Measurements from ENCODE around the gene MUC21. TPM values are rescaled to one million over a fixed set of nuclear protein-coding genes. Genes with fewer than 3 reads are reported as not detected.
A peak's percentile ranks its signal among the peaks of the same experiment; 100 is the strongest.
"Not testable (repeated sequence)": the region's sequence is repeated elsewhere in the genome, so short reads cannot be mapped to it uniquely, and the experiment has no call there.

Gene MUC21
- total RNA-seq, 1 donor from 2014 or later: not detected

DNA sequence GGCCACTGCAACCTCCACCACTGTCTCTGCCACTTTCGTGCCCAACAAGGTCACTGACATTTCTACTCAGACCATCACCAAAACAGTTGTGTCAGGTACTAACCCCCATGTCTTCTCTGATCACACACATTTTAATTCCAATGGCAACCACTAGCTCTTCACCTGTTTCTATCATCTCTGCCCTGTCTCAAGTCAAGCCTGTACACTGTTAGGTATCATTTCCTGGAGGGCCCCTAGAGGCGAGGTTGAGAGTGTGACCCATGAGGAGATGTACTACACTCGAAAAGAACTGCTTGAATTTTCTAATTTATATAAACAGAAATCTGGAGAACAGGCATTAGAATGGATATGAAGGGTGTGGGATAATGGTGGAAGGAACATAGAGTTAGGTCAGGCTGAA, 17.4 kb upstream of the MUC21 start:
- no peak for DNase-seq (ENCODE audit: low spot score)

GRCh38 chr6:30969171-30969570, 14.3 kb upstream of the MUC21 start:
- DNase-seq (ENCODE audit: low spot score): not testable (repeated sequence)

GRCh38 chr6:30970946-30971345, 12.6 kb upstream of the MUC21 start:
- no peak for DNase-seq (ENCODE audit: low spot score)

GRCh38 chr6:30972816-30973215, 10.7 kb upstream of the MUC21 start:
- DNase-seq (ENCODE audit: low spot score): no peak

- DNase-seq (ENCODE audit: low spot score): no peak
These were observed 8.8 kb upstream of the MUC21 start for GRCh38 chr6:30974490-30975252.

DNA sequence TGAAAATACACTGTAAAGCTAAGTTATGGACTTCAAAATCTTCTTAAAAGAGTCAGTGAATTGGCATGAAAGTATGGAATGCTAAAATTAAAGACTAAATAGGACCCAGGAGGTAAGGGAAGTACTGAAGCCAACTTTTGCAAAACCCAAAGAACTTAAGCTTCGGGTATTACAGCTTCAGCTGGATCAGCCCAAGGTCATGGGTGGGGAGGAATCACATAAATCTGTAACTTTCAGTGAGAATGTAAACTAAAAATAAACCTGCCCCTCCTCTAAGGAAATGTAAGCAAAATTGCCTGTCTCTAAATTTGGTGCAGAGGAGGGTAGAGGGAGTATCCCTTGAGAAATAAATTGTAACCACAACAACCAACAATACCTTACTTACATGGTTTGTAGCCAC, 4.4 kb upstream of the MUC21 start:
- DNase-seq (ENCODE audit: low spot score): no peak

GRCh38 chr6:30979690-30980089, 3.8 kb upstream of the MUC21 start:
- no peak for DNase-seq (ENCODE audit: low spot score)

DNA sequence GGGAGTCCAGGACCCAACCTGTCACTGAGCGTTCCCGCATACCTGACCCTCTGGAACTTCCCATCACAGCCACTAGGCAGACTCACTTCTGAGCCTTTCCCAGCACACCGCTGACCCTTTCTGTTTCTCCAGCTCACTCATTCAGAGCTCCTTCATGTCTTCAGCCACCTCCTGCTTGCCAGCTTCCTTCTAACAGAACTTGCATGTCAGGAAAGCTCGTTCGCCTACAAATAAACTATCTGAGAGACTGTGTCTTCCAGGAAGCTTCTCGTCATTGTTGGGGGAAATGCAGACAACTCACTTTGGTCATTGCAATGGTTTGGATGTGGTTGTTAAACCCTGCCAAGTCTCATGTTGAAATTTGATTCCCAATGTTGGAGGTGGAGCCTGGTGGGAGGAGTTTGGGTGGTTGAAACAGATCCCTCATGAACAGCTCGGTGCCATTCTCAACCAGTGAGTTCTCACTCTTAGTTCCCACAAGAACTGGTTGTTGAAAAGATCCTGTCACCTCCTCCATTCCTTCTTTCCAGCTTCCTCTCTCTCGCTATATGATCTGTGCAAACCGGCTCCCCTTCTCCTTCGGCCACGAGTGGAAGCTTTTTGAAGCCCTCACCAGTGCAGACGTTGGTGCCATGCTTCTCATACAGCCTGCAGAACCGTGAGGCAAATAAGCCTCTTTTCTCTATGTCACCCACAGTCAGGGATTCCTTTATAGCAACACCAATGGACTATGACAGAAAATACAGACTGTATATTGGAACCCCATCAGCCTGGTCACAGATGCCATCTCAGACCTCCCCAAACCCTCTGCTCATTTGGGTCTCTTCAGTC, 1.4 kb upstream of the MUC21 start:
- peak; percentile 20 for DNase-seq (ENCODE audit: low spot score)

GRCh38 chr6:30985490-30985889, 2.0 kb downstream of the MUC21 start:
- DNase-seq (ENCODE audit: low spot score): no peak

DNA sequence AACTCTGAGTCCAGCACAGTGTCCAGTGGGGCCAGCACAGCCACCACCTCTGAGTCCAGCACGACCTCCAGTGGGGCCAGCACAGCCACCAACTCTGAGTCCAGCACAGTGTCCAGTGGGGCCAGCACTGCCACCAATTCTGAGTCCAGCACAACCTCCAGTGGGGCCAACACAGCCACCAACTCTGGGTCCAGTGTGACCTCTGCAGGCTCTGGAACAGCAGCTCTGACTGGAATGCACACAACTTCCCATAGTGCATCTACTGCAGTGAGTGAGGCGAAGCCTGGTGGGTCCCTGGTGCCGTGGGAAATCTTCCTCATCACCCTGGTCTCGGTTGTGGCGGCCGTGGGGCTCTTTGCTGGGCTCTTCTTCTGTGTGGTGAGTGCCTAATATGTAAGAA, 3.8 kb downstream of the MUC21 start:
- peak; percentile 78 for DNase-seq (ENCODE audit: low spot score)

DNA sequence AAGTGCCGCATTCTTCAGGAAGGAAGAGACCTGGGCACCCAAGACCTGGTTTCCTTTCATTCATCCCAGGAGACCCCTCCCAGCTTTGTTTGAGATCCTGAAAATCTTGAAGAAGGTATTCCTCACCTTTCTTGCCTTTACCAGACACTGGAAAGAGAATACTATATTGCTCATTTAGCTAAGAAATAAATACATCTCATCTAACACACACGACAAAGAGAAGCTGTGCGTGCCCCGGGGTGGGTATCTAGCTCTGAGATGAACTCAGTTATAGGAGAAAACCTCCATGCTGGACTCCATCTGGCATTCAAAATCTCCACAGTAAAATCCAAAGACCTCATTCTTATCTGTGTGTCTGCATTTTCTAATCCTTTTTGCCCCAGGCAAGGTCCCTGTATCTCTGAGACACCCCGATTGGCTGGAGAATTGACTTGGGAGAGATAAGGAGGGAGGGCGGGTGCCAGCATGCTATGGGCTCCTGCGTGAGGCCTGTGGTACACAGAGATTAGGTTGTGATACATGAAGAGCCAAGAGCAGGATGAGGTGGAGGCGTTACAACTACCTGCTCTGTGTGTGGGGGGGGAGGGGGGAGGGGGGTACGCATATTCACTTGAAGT, 4.8 kb downstream of the MUC21 start:
- DNase-seq (ENCODE audit: low spot score): no peak

DNA sequence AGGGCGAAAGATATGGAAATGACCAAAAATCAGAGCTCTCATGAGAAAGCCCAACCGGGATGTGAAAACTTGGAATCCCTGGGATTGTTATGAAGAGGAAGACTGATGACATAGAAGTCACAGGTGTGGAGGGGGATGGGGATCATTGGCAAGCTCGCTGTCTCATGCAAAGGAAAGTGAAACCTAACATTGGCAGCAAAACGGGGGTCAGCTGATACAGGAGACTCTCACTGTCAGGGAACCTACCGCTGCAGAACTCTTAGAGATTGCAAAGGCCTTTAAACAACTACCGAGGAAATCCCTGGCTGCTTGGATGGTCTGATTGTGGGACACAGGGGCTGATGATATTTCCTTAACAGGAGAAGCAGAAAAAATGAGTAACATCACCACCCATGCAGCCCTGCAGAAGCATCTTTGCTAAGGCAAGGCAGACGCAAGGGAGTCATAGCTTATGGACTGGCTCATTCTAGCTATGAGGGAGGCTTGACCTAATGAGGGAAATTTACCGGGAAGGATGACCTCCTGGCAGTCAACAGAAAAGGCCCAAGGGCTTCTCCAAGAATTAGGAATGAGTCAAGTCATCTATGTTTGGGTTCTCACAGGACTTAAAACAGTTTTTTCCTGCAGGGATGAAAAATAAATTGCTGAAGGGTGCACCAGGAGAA, 7.0 kb downstream of the MUC21 start:
- no peak for DNase-seq (ENCODE audit: low spot score)

DNA sequence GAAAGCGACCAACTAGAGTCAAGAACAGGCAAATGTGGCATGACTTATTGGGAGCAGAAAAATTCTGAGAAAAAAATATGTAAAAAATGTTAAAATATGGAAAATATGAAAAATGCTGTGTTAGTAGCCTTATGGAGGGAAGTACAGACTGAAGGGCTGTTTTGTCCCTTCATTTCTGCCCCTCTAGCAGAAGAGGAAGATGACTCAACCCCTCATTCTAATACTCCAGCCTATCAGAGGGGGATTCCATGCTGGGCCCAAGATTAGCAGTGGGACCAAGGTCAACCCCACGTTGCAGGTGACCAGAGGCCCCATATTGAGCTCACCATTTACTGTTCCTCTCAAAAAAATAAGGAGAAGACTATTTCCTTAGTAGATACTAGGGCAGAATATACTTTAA, 8.4 kb downstream of the MUC21 start:
- DNase-seq (ENCODE audit: low spot score): no peak

- DNase-seq (ENCODE audit: low spot score): no peak
These were observed 13.8 kb downstream of the MUC21 start for GRCh38 chr6:30997301-30997700.

GRCh38 chr6:30998785-30999184, 15.3 kb downstream of the MUC21 start:
- DNase-seq (ENCODE audit: low spot score): no peak

DNA sequence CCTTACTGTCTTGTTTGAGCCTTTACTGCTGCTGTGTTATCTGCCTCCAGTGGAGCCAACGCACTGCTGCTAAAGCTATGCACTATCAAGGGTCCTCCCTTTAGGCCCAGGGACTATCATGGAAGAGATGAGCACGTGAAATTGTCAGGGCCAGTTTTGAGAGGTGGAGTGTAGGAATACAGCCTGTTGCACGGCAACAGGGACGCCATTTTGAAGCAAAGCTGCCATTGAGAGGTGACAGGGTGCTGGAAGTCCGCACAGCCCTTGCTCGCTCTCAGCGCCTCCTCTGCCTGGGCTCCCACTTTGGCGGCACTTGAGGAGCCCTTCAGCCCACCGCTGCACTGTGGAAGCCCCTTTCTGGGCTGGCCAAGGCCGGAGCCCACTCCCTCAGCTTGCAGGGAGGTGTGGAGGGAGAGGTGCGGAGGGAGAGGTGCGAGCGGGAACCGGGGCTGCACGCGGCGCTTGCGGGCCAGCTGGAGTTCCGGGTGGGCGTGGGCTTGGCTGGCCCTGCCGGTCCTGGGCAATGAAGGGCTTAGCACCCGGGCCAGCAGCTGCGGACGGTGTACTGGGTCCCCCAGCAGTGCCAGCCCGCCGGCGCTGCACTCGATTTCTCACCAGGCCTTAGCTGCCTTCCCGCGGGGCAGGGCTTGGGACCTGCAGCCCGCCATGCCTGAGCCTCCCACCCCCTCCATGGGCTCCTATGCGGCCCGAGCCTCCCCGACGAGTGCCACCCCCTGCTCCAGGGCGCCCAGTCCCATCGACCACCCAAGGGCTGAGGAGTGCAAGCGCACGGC, 16.7 kb downstream of the MUC21 start:
- DNase-seq (ENCODE audit: low spot score): not testable (repeated sequence)

DNA sequence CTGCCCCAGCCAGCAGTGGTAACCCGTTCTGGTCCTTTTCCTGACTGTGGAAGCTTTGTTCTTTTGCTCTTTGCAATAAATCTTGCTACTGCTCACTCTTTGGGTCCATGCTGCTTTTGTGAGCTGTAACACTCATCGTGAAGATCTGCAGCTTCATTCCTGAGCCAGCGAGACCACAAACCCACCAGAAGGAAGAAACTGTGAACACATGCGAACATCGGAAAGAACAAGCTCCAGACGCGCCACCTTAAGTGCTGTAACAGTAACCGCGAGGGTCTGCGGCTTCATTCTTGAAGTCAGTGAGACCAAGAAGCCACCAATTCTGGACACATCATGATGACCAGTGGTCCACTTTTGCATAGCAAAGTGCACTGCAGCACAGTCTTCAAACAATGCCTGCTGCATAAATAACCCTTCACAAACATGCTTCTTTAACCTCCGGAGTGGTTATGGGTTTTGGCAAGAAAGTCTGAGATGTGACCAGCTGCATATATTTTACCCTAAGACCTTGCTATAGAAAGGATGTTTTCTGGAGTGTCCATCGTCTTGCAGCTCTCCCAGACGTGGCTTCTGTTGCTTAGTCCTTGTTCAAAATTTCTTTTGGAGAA, 17.9 kb downstream of the MUC21 start:
- DNase-seq (ENCODE audit: low spot score): no peak

DNA sequence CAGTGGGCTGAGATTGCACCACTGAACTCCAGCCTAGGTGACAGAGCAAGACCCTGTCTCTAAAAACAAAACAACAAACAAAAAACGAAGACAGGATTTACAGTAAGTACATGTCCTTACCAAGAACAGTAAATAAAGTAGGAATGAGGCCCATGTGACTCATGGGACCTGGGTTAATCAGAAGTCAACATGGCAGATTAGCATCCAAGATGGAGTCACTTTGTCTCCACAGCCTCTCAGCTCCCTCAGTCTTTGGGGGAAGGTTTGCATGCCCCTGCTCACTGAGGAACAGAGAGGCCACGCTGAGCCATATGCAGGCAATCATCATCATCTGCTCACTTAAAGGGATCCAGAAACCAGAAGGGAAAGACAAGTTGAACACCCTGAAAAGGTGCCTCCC, 19.0 kb downstream of the MUC21 start:
- DNase-seq (ENCODE audit: low spot score): no peak

DNA sequence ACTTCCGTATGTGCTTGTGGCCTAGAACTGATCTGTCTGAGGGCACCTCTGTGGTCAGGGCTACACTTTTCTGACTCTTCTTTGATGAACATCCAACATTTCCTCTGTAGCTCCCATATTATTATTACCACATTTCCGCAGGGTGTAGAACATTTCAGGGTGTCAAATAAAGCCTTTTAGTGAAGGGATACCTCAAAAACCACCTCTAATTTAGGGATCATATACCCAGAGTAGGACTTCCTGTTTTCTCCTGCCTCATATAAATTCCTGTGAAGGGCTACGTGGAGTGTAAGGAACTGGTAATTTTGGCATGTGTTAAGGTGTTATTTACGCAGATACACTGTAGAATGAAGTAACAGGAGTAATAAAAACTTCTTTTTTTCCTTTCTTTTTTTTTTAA, 21.3 kb downstream of the MUC21 start:
- no peak for DNase-seq (ENCODE audit: low spot score)

- peak; percentile 47 for DNase-seq (ENCODE audit: low spot score)
These were observed 21.9 kb downstream of the MUC21 start for GRCh38 chr6:31005249-31006020.

Measured in mesenteric fat pad (tissue), 1 donor.